HG02623 (cell line): ENCODE measurements around the gene KIF26A.

Source experiments
- ATAC-seq: cut with Tn5 transposase; IDR thresholded peaks from one replicate; pipeline ENCODE4 v1.9.1; 2021; ENCODE audit warnings: moderate library complexity; ENCODE audit not compliant: unreplicated experiment

Gene KIF26A

GRCh38 chr14:104175041-104175440 is 36.7 kb downstream of the KIF26A start:
- ATAC-seq = no peak

DNA sequence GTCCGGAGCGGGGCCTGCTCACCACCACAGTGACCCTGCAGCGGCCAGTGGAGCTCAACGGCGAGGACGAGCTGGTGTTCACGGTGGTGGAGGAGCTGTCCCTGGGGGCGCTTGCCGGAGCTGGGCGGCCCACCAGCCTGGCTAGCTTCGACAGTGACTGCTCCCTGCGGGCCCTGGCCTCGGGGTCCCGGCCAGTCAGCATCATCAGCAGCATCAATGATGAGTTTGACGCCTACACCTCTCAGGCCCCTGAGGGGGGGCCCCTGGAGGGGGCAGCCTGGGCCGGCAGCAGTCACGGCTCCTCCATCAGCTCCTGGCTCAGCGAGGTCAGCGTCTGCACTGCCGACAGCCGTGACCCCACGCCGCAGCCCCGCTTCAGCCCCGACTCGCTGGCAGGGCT is 37.4 kb downstream of the KIF26A start:
- ATAC-seq = no peak

DNA sequence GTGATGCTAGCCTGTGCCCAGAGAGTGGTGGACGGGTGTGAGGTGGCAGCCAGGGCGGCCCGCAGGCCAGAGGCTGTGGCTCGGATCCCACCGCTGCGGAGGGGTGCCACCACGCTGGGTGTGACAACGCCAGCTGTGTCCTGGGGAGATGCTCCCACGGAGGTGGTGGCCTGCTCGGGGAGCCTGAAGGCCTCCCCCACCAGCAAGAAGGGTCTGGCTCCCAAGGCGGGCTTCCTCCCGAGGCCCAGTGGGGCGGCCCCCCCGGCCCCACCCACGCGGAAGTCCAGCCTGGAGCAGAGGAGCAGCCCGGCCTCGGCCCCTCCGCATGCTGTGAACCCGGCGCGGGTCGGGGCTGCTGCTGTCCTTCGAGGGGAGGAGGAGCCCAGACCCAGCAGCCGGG is 38.2 kb downstream of the KIF26A start:
- ATAC-seq = no peak

- ATAC-seq = no peak
Observed at GRCh38 chr14:104177411-104177810, 39.0 kb downstream of the KIF26A start.

DNA sequence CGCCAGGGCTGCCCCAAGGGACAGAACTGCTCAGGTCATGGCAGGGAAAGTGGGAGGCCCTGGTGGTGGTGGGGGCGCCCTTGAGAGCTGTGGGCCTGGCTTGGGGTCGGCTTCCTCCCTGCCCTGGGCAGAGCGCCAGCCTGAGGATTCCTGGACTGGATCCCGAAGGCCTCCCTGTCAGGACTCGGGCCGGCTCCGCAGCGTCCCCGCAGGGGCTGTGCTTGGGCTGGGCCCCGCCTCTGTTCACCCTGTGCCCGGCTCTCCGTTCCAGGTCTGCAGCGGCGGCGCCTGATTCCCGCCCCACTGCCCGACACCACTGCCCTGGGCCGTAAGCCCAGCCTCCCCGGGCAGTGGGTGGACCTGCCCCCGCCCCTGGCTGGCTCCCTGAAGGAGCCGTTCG is 39.9 kb downstream of the KIF26A start:
- ATAC-seq = no peak

DNA sequence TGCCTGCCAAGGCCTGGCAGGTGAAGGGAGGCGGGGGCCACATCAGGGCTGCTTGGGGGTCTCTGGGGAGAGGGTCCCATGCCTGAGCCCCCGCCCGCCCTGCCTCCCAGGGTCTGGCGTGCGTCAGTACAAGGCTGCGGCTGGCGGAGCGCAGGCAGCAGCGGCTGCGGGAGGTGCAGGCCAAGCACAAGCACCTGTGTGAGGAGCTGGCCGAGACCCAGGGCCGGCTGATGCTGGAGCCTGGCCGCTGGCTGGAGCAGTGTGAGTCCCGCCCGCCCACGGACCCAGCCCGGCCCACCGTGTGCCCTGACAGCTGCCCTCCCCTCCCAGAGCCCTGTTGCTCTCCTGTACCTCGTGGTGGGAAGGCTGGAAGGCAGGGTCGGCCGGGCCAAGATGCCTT is 40.7 kb downstream of the KIF26A start:
- no peak for ATAC-seq

- ATAC-seq = no peak
Observed at GRCh38 chr14:104179564-104180129, 41.3 kb downstream of the KIF26A start.

DNA sequence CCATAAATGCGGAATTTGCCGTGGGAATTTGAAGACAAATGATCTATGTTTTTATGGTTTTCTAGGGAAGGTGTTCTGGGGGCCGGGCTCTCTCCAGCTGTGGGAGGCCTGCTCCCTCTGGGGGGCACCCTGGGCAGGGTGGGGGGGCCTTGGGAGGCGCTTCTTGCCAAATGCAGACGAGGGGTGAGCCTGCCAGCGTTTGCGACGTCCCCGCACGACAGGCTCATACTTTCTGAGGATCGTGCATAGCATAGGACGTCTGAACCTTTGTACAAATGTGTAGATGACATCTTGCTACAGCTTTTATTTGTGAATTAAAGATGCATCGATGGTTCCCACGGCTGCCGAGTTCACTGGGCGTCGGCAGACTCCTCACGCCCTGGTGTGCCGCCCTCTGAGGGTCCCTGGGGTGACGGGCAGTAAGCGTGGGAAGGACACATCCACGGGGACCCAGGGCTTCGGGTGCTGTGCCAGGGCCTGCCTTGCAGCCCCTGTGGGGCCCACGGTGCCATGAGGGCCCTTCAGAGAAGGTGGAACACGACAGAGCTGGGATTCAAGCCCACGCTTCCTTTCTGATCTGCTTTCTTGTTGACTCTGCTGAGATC is 42.3 kb downstream of the KIF26A start:
- no peak for ATAC-seq

- no peak for ATAC-seq
Observed at GRCh38 chr14:104181761-104182530, 43.6 kb downstream of the KIF26A start.

- ATAC-seq = no peak
Observed at GRCh38 chr14:104182857-104183425, 44.6 kb downstream of the KIF26A start.

- no peak for ATAC-seq
Observed at GRCh38 chr14:104183796-104184195, 45.4 kb downstream of the KIF26A start.

GRCh38 chr14:104184506-104184905 is 46.1 kb downstream of the KIF26A start:
- ATAC-seq = no peak

GRCh38 chr14:104184911-104185499 is 46.6 kb downstream of the KIF26A start:
- no peak for ATAC-seq

DNA sequence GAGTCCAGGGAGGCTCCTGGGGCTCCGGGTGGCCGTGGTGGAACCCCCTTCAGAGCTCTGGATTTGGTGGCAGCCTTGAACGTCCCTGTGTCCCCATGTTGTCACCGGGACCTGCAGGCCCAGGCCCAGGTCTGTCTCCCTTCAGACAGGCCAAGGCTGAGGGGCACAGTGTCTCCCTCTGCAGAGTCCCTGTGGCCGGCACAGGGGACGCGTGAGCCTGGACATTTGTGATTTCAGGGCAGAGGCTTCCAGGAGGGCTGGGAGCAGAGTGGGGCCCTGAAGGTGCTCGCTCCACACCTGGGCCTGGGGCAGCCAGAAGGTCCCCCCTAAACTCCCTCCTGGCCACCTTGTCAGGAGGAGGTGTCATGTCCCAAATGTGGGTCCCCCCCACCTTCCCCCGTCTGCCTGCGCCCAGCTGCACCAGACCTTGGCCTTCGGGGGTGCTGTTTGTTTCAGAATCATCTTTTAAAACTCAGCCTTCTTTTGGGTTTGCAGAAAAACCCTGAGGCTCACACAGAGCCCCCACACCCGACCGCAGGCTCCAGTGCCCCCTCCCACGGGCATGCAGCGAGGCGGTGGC is 47.6 kb downstream of the KIF26A start:
- no peak for ATAC-seq

DNA sequence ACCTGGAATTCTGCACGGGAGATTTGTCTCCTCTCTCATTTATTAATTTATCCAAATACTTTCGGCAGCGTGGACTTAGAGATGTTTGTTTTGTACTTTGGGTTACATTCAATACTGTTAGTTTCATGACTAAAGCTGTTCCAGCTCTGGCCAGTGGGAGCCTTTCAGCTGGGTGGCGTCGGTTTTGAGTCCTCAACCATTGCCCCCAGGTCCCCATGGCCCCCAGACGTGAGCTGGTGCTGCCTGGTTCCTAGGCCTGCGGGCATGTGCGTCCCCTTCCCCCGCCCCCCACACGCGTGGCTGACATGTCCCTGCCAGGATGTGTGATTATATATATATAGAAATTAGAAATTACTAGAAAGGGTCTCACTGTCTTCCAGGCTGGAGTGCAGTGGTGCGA is 48.2 kb downstream of the KIF26A start:
- no peak for ATAC-seq

GRCh38 chr14:104187121-104187889 is 48.9 kb downstream of the KIF26A start:
- no peak for ATAC-seq

DNA sequence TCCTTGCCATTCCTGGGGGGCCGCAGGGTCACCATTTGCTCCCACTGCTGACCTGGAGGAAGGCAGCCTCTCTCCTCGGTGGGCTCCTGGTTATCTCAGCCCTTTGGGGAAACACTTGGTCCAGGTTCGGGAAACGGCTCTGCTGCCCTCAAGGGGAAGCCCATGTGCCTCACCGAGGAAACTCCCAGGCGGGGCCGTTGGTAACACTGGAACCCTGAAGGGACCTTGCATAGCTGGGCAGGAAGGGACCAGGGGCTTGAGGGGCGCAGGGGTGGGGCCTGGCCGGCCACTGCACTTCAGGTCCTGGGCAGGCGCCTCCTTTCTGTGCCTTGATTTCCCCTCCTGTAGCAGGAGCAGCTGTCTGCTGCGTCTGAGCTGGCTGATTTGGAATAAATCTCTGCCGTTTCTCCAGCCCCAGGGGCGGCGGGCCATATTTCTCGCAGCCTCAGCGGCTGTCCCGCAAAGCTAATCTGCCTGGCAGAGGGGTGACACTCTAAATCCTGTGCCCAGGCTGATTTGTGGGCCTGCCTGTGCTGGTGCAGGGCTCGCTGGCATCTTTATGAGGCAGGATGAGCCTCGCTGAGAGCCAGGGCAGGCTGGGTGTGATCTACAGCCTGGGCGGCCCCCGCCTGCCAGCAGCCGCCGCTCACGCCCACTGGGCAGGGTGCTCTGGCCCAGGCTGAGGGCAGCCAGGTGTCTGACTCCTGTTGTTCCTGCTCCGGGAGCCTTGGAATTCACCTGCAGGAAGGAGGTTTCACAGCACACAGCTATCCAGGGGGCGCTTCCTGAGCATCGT is 49.7 kb downstream of the KIF26A start:
- ATAC-seq = no peak

- no peak for ATAC-seq
Observed at GRCh38 chr14:104188727-104189400, 50.5 kb downstream of the KIF26A start.

DNA sequence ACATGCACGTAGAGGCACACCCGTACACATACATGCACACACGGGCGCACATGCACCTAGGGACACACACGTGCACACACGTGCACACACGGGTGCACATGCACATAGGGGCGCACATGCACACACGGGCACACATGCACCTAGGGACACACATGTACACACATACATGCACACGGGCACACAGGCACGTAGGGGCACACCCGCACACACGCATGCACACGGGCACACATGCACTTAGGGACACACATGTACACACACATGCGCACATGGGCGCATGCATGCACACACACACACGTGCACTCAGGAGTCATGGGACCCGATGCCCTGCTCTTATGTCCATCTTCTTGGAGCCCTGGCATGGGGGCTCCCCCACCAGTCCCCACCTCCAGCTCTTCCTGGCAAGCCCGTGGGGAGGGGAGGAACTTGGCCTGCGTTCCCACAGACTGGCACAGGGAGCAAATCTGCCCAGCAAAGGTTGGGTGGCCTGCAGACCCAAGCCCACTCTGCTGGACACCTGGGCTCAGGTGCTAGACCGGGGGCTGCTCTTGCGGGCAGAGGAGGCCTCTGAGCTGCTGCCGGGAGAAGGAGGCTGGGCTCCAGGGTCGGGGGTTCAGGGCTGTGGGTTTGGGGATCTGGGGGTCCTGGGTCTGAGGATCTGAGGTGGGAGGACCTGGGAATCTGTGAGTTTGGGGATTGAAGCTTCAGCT is 51.4 kb downstream of the KIF26A start:
- ATAC-seq = no peak
